Endothelial cell of umbilical vein (primary cell): Measurements from ENCODE around the gene ARHGAP28. TPM values are rescaled to one million over a fixed set of nuclear protein-coding genes. Genes with fewer than 3 reads are reported as not detected.

ENCODE experiments used
- BruUV-seq: library from RNA; stranded (reverse); fragments of 400-500 nt; replicated peaks from 2 replicates; lab custom pipeline; 2021; lab: Mats Ljungman, UMichigan
- CTCF ChIA-PET: fragments of 300-600, 350-600 bp; sonication (Branson Sonifier 250); formaldehyde crosslinking; loops from one replicate; lab custom pipeline; 2021; ENCODE audit warnings: antibody characterized with exemption, inconsistent platforms; lab: Charles Lee
- POLR2A ChIA-PET: fragments of 300-600, 350-600 bp; sonication (Branson Sonifier 250); formaldehyde crosslinking; loops from one replicate; lab custom pipeline; 2021; ENCODE audit warnings: antibody characterized with exemption, inconsistent platforms; lab: Charles Lee
- DNase-seq: peaks from one replicate; pipeline ENCODE4 v3.0.0-alpha.2; 2011; ENCODE audit warnings: low read depth, low spot score
- FAIRE-seq: peaks from 2 replicates; lab custom pipeline; 2011; peaks lifted over from hg19 to GRCh38; lab: Jason Lieb, UNC
- H2AFZ ChIP-seq: 2 replicates; pipeline ENCODE4 v1.6.0; 2012; ENCODE audit warnings: low read depth, low read length, control low read depth, inconsistent platforms
- H3K27ac ChIP-seq: 2 replicates; pipeline ENCODE4 v1.5.1; 2011; ENCODE audit warnings: low read depth, mild to moderate bottlenecking, control low read depth, low read length, moderate library complexity; ENCODE audit not compliant: insufficient read depth
- H3K27me3 ChIP-seq, 2 experiments: 2 replicates each; pipeline versions ENCODE4 v1.6.0 to v1.6.1; 2011; ENCODE audit warnings: low read length in 2 of 2, mixed read lengths in 1 of 2; ENCODE audit not compliant: control insufficient read depth in 2 of 2, insufficient read depth in 2 of 2
- H3K36me3 ChIP-seq, 2 experiments: 2 replicates in 1 of 2; 3 replicates in 1 of 2; pipeline ENCODE4 v1.5.1; 2011; ENCODE audit warnings: low read length in 2 of 2, mild to moderate bottlenecking in 1 of 2, moderate library complexity in 1 of 2; ENCODE audit not compliant: control insufficient read depth in 2 of 2, insufficient read depth in 2 of 2; ENCODE audit errors: extremely low read depth in 1 of 2
- H3K4me1 ChIP-seq: 3 replicates; pipeline ENCODE4 v1.5.1; 2011; ENCODE audit warnings: mild to moderate bottlenecking, low read length; ENCODE audit not compliant: control insufficient read depth, insufficient read depth; ENCODE audit errors: extremely low read depth
- H3K4me2 ChIP-seq: 2 replicates; pipeline ENCODE4 v1.6.1; 2011; ENCODE audit warnings: low read length, control low read depth, mixed read lengths; ENCODE audit not compliant: insufficient read depth
- H3K4me3 ChIP-seq, 3 experiments: fragments of 200-600 bp in 1 of 3; sonication (generic), shearing (Covaris generic) in 1 of 3; replicated peaks in 1 of 3; 2 replicates each; pipeline ENCODE4 v1.5.1; 2011 to 2016; ENCODE audit warnings: control low read depth in 3 of 3, low read length in 3 of 3, mild to moderate bottlenecking in 2 of 3, inconsistent platforms in 1 of 3, low read depth in 1 of 3, moderate library complexity in 1 of 3; ENCODE audit not compliant: insufficient read depth in 1 of 3
- H3K79me2 ChIP-seq: 2 replicates; pipeline ENCODE4 v1.6.0; 2012; ENCODE audit warnings: low read length, inconsistent platforms; ENCODE audit not compliant: control insufficient read depth, insufficient read depth
- H3K9ac ChIP-seq: replicated peaks from 2 replicates; pipeline ENCODE3; 2011; ENCODE audit warnings: low read length, control low read depth; ENCODE audit not compliant: insufficient read depth; ENCODE audit errors: extremely low read depth
- H3K9me1 ChIP-seq: replicated peaks from 3 replicates; pipeline ENCODE4 v1.6.0; 2011; ENCODE audit warnings: mild to moderate bottlenecking, low read length; ENCODE audit not compliant: control insufficient read depth, insufficient read depth; ENCODE audit errors: extremely low read depth
- H3K9me3 ChIP-seq: replicated peaks from 2 replicates; pipeline ENCODE4 v1.5.1; 2012; ENCODE audit warnings: low read length, inconsistent platforms; ENCODE audit not compliant: control insufficient read depth, insufficient read depth
- H4K20me1 ChIP-seq: replicated peaks from 2 replicates; pipeline ENCODE3; 2011; ENCODE audit warnings: mild to moderate bottlenecking, low read length; ENCODE audit not compliant: control insufficient read depth, insufficient read depth; ENCODE audit errors: extremely low read depth
- CTCF ChIP-seq, 2 donors: IDR thresholded peaks; 1 replicate in 1 of 2; 2 replicates in 1 of 2; pipeline ENCODE4 v1.5.1; 2011; ENCODE audit warnings: low read length in 2 of 2, mild to moderate bottlenecking in 2 of 2, moderate library complexity in 2 of 2, control low read depth in 1 of 2, inconsistent platforms in 1 of 2, low read depth in 1 of 2; ENCODE audit not compliant: insufficient read depth in 1 of 2; ENCODE audit errors: extremely low read depth in 1 of 2
- EZH2 ChIP-seq: IDR thresholded peaks from 2 replicates; pipeline ENCODE4 v1.6.1; 2012; ENCODE audit warnings: borderline replicate concordance, low read depth, mild to moderate bottlenecking, moderate library complexity, low read length, inconsistent platforms; ENCODE audit not compliant: severe bottlenecking
- FOS ChIP-seq: IDR thresholded peaks from 2 replicates; pipeline ENCODE4 v1.6.1; 2011; ENCODE audit warnings: mild to moderate bottlenecking, low read length, moderate library complexity, borderline replicate concordance; ENCODE audit not compliant: insufficient read depth
- GATA2 ChIP-seq: IDR thresholded peaks from 2 replicates; pipeline ENCODE4 v1.7.0; 2011; ENCODE audit warnings: low read depth, mild to moderate bottlenecking, moderate library complexity, mixed read lengths, low read length; ENCODE audit not compliant: insufficient read length, insufficient read depth
- JUN ChIP-seq: IDR thresholded peaks from 2 replicates; pipeline ENCODE4 v1.6.1; 2011; ENCODE audit warnings: borderline replicate concordance, low read depth; ENCODE audit not compliant: insufficient read length, insufficient read depth
- MAX ChIP-seq: IDR thresholded peaks from 2 replicates; pipeline ENCODE4 v1.6.1; 2011; ENCODE audit not compliant: insufficient read depth, insufficient read length
- MYC ChIP-seq: IDR thresholded peaks from one replicate; pipeline ENCODE4 v1.6.1; 2011; ENCODE audit warnings: mild to moderate bottlenecking, low read depth, low read length
- POLR2A ChIP-seq: IDR thresholded peaks from 2 replicates; pipeline ENCODE4 v1.6.1; 2012; ENCODE audit warnings: low read depth, mild to moderate bottlenecking, control low read depth, low read length
- POLR2AphosphoS5 ChIP-seq: IDR thresholded peaks from 2 replicates; pipeline ENCODE4 v1.6.1; 2012; ENCODE audit warnings: low read depth, mild to moderate bottlenecking, control low read depth, low read length, moderate library complexity; ENCODE audit not compliant: insufficient read depth
- dilution Hi-C: fragments of 300-500 bp; cut with MboI; formaldehyde crosslinking; loops from one replicate; pipeline ENCODE4 v1.15.0; 2019; ENCODE audit warnings: low sequenced_read_pairs; ENCODE audit not compliant: extremely low pct_ligation_motif_present
- intact Hi-C: fragments of 100-400 bp; cut with micrococcal nuclease; formaldehyde crosslinking; loops from one replicate; pipeline ENCODE4 v1.10.0; 2022
- polyA plus RNA-seq, 4 experiments: library from polyadenylated mRNA; depleted of rRNA in 3 of 4; stranded (reverse) in 3 of 4; unstranded in 1 of 4; fragments of >200 nt; gene quantifications; 2 replicates each; pipeline versions ENCODE4 v1.2.1 to v1.2.3, GENCODE V29; 2011 to 2012; ENCODE audit warnings: missing spikeins in 1 of 4
- total RNA-seq: library from RNA; stranded (reverse); gene quantifications from 2 replicates; pipeline ENCODE4 v1.2.3, GENCODE V29; 2021

Gene ARHGAP28
- total and polyA plus RNA-seq, 2 donors (not counting 3 experiments of a cell fraction or from before 2014, with no cell fraction given): 3.8 to 23.4 TPM

GRCh38 chr18:6929370-6930102 lies 200.0 kb downstream of the ARHGAP28 start:
- Histone ChIP-seq H3K9me1 (no peaks in the 10 kb centered on the region), H3K9ac (no peak overlapping the region), H3K9me3 (no peaks in the 10 kb centered on the region), H3K4me2 (no peak overlapping the region), H3K27me3 (no peaks in the 10 kb centered on the region), H3K27ac (no peak overlapping the region), H3K4me1 (no peaks in the 10 kb centered on the region), H4K20me1 (no peaks in the 10 kb centered on the region), H3K36me3 (no peaks in the 10 kb centered on the region), H3K79me2 (no peaks in the 10 kb centered on the region), H2AFZ (no peak overlapping the region), H3K4me3 (no peak overlapping the region)
- dilution Hi-C loops: no loop called here
- no TSS peak for BruUV-seq
- TF ChIP-seq FOS (no peak), JUN (no peak), MYC (no peak), POLR2A (no peak), EZH2 (no peak), MAX (no peak), CTCF (IDR thresholded peaks at IDR 0.05; ENCODE audit: extremely low read depth in 1 of 2, insufficient read depth in 1 of 2, low read depth in 1 of 2, low read length in 2 of 2) (no peak), GATA2 (no peak), POLR2AphosphoS5 (no peak)
- DNase-seq (no peak), FAIRE-seq (no peak)
- POLR2A ChIA-PET: no interaction called here
- intact Hi-C loops: no loop called here
- CTCF ChIA-PET: interaction anchor here (1.8 kb wide), 1 partner anchor 10 kb away, joined by 5 read pairs; no protein-coding TSS in a partner anchor
